Measurements from ENCODE around the gene ITGA2.
A peak's percentile ranks its signal among the peaks of the same experiment; 100 is the strongest.

The ITGA2 gene

DNA sequence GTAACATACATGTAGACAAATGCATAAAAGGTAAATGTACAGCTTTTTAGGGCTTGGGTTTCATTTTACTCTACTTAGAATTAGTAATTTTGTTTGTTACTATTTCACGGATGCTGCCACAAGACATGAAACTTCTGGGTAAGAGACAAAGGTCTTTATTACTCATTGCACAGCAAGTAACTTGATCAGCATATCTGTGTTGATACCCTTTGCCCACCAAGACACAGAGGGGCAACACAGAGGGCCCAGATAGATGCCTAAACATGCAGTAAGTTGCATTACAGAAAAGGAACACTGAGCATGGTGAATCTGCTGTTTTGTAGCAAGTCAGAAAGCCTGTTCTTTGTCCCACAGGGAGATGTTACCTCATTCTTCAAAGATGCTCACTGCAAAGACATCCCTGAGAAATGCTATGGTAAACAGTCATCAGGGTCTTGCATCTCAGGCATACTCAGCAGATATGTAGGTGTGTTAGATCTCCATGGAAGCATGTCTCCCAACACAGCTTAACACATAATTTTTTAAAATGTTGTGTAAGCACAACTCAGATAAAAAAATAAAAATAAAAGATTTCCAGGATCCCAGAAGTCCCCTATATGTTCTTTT is 10.3 kb downstream of the ITGA2 start:
- TF ChIP-seq, protein P1, sequence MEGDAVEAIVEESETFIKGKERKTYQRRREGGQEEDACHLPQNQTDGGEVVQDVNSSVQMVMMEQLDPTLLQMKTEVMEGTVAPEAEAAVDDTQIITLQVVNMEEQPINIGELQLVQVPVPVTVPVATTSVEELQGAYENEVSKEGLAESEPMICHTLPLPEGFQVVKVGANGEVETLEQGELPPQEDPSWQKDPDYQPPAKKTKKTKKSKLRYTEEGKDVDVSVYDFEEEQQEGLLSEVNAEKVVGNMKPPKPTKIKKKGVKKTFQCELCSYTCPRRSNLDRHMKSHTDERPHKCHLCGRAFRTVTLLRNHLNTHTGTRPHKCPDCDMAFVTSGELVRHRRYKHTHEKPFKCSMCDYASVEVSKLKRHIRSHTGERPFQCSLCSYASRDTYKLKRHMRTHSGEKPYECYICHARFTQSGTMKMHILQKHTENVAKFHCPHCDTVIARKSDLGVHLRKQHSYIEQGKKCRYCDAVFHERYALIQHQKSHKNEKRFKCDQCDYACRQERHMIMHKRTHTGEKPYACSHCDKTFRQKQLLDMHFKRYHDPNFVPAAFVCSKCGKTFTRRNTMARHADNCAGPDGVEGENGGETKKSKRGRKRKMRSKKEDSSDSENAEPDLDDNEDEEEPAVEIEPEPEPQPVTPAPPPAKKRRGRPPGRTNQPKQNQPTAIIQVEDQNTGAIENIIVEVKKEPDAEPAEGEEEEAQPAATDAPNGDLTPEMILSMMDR (IDR thresholded peaks at IDR 0.05; ENCODE audit: control extremely low read depth, extremely low read depth, low read depth, missing control alignments), result no peak
- ChIA-PET POLR2A (no interaction called here), CTCF (interaction anchor here (0.8 to 2.0 kb wide), 3 partner anchors 9 to 51 kb away, joined by 3 to 5 read pairs (median 4); no protein-coding TSS in a partner anchor)
- no peak for DNase-seq (ENCODE audit: extremely low spot score)

- ChIA-PET POLR2A (no interaction called here), CTCF (no interaction called here)
- no peak for DNase-seq (ENCODE audit: extremely low spot score)
- TF ChIP-seq, protein P1 (IDR thresholded peaks at IDR 0.05; ENCODE audit: control extremely low read depth, extremely low read depth, low read depth, missing control alignments), result no peak
Measured at GRCh38 chr5:53001541-53001940, 12.4 kb downstream of the ITGA2 start.

- CTCF ChIA-PET, result no interaction called here
- TF ChIP-seq, protein P1 (IDR thresholded peaks at IDR 0.05; ENCODE audit: control extremely low read depth, extremely low read depth, low read depth, missing control alignments), result no peak
- POLR2A ChIA-PET, result no interaction called here
- no peak for DNase-seq (ENCODE audit: extremely low spot score)
Measured at GRCh38 chr5:53002491-53002890, 13.3 kb downstream of the ITGA2 start.

DNA sequence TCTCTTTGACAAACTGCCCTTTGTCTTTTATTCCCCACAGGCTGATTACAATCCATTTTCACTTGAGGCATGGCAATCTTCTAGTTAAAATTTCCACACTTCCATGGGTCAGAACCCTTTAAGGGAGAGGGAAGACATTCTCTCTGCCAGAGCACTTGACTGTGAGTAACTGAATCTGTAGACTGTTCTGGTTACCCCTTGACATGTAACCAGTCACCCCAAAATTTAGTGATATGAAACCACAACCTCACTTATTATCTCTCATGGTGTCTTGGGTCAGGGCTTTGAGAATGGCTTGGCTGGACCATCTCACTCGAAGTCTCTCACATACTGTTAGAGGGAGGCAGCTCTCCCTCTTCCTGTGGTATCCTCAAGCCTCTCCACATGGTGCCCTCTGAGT is 14.0 kb downstream of the ITGA2 start:
- TF ChIP-seq, protein P1 (IDR thresholded peaks at IDR 0.05; ENCODE audit: control extremely low read depth, extremely low read depth, low read depth, missing control alignments), result no peak
- no peak for DNase-seq (ENCODE audit: extremely low spot score)
- CTCF ChIA-PET, result no interaction called here
- POLR2A ChIA-PET, result no interaction called here

DNA sequence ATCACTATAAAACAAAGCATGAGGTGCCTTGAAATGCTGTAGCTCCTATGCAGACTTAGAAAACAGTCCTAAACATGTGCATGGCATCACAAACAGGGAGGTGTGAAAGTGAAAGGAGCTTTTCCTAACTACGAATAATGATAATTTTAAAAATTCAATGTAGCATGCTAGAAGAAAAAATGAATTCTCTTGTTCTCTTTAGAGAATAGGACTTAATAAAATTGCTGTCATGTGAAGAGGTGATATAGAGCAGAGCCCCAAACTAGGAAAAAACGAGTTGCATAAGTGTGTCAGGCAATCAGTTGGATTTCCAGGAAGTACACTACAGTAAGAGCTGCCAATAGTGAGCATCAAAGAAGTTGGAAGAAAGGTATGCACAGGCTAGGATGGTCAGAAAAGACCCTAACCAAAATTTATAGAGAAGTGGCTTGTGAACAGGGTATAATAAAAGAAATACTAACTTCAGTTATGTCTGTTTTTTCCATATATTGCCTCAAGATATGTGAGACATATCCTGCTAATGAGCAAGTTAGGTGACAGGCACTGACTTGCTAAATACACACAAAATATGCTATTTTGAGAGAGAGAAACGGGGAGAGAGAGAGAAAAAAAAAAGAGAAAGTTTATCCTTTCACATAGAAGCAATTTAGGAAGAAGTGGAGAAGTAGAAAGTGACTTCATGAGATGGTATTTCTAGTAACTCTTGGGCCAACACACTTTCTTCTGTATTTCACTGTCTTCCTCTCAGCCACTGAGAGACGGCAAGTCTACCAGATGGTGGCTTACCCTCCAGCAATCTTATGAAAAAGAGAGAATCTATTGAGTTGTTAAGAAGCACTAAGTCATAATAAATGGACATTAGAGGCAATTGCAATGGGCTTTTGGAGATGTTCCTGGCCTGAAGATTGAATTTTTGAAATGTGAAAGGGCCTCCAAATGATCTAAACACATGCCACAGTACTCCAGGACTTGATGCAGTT is 18.0 kb downstream of the ITGA2 start:
- ChIA-PET POLR2A (no interaction called here), CTCF (no interaction called here)
- no peak for DNase-seq (ENCODE audit: extremely low spot score)
- TF ChIP-seq, protein P1 (IDR thresholded peaks at IDR 0.05; ENCODE audit: control extremely low read depth, extremely low read depth, low read depth, missing control alignments), result no peak

DNA sequence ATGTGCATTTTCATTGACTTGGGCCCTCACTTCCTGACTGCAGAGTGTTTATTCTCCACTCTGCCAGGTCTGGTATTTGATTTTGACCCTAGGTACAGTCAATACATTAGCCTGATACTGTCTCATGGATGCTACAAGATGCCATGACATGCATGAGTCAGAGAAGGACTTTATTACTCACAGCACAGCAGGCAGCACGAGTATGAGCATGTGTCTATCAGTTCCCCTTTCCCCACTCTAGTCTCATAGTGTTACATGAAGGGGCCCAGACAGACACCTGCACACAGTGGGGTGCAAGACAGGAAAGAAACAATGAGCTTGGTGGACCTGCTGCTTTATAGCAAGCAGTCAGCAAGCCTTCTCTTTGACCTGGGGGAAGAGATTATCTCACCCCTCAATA is 19.6 kb downstream of the ITGA2 start:
- ChIA-PET POLR2A (no interaction called here), CTCF (no interaction called here)
- peak; percentile 41 for DNase-seq (ENCODE audit: extremely low spot score)

More for the DNA sequence above, 19.6 kb downstream of the ITGA2 start:
- TF ChIP-seq, protein P1 (IDR thresholded peaks at IDR 0.05; ENCODE audit: control extremely low read depth, extremely low read depth, low read depth, missing control alignments), result no peak
